Measurements from ENCODE around the gene SYT2.
A peak's percentile ranks its signal among the peaks of the same experiment; 100 is the strongest.
"Not testable (repeated sequence)": the region's sequence is repeated elsewhere in the genome, so short reads cannot be mapped to it uniquely, and the experiment has no call there.

The SYT2 gene

DNA sequence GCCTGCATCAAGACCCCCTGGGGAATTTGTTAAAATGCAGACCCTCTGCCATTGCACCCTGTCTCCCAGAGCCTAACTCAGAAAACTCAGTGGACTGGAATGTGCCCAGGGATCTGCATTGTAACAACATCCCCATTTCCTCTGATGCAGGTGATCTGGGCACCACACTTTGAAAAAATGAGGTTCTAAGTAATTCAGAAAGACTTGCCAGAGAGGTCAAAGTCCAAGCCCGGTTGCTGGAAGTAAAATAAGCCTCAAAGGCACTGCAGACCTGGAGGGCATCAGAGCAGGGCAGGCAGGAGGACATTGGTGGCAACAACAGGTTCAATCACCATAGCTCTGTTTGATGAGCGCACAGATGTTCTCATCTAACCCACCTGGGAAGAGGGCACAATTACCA is 90.7 kb downstream of the SYT2 start:
- H4K91ac ChIP-seq (ENCODE audit: low read depth, low read length, poor library complexity): no peak overlapping the region
- no peaks in the 10 kb centered on the region for H3K79me1 ChIP-seq (ENCODE audit: low read depth, low read length)
- no peak overlapping the region for H3K4me3 ChIP-seq (ENCODE audit: low read length in 2 of 2)
- no peak overlapping the region for H2BK15ac ChIP-seq (ENCODE audit: low read length)
- H4K8ac ChIP-seq (ENCODE audit: low read depth, low read length): no peak overlapping the region
- no peak overlapping the region for H3K4ac ChIP-seq (ENCODE audit: low read length)
- H3K9ac ChIP-seq (ENCODE audit: low read depth, low read length, poor library complexity): no peak overlapping the region
- H2BK120ac ChIP-seq (ENCODE audit: low read depth, low read length): no peak overlapping the region
- no peak overlapping the region for H3K23ac ChIP-seq (ENCODE audit: low read depth, low read length, poor library complexity)
- peaks cover 0 to under 1% of the 10 kb centered on the region in 2 donors for H3K36me3 ChIP-seq (replicated peaks in 1 of 2; ENCODE audit: control insufficient read depth in 2 of 2, insufficient read depth in 2 of 2, low read length in 2 of 2)
- H3K14ac ChIP-seq (ENCODE audit: low read length): no peak overlapping the region
- no peak for DNase-seq (ENCODE audit: low spot score)
- H3K9me3 ChIP-seq (replicated peaks in 1 of 2; ENCODE audit: control insufficient read depth in 2 of 2, insufficient read depth in 1 of 2, low read depth in 1 of 2, low read length in 2 of 2): peaks cover 0 to under 1% of the 10 kb centered on the region in 2 donors
- no peak overlapping the region for H2AK5ac ChIP-seq (ENCODE audit: low read depth, low read length)
- no peak overlapping the region for H2BK12ac ChIP-seq (ENCODE audit: low read length)
- H2BK5ac ChIP-seq (ENCODE audit: low read length): no peak overlapping the region
- H2AFZ ChIP-seq (ENCODE audit: low read length): no peak overlapping the region
- H3K27me3 ChIP-seq (ENCODE audit: control insufficient read depth in 3 of 3, insufficient read depth in 3 of 3, low read depth in 1 of 3, low read length in 3 of 3): peaks cover 0 to 2% (median 0%) of the 10 kb centered on the region in 3 experiments
- no peak overlapping the region for H3K27ac ChIP-seq (replicated peaks; ENCODE audit: low read length)
- H3K4me1 ChIP-seq (ENCODE audit: control insufficient read depth in 2 of 2, insufficient read depth in 1 of 2, low read depth in 1 of 2, low read length in 2 of 2): peaks cover 9 to 13% of the 10 kb centered on the region in 2 donors
- WGBS, 2 donors (ENCODE audit: extremely low coverage in 2 of 2, insufficient read length in 2 of 2, insufficient replicate concordance in 1 of 2): no CpG with 5 or more reads among the region's 2 CpGs
- H3K18ac ChIP-seq (ENCODE audit: low read length): no peak overlapping the region
- no peak overlapping the region for H3K4me2 ChIP-seq (ENCODE audit: insufficient read depth, low read length, poor library complexity, severe bottlenecking)

DNA sequence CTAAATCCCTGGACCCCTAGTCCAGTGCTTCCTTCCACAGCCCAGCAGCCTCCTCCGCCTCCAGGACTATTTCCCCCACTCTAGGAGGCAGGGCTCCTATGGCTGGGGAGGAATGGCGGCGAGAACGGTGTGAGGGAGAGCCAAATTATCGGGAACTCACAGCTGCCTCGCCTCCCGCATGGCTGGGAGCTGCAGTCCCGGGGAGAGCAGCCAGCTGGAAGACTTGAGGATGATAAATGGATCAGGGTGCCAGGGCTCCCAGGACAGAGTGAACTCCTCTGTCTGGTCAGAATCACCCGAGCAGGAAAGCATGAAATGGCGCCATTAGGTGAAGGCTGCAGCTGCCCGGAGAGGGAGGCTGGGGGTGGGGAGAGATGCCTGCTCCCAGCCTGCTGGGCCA is 91.2 kb downstream of the SYT2 start:
- H3K9ac ChIP-seq (ENCODE audit: low read depth, low read length, poor library complexity); H3K18ac ChIP-seq (ENCODE audit: low read length); H3K4me2 ChIP-seq (ENCODE audit: insufficient read depth, low read length, poor library complexity, severe bottlenecking); H3K4ac ChIP-seq (ENCODE audit: low read length); H3K9me3 ChIP-seq (replicated peaks in 1 of 2; ENCODE audit: control insufficient read depth in 2 of 2, insufficient read depth in 1 of 2, low read depth in 1 of 2, low read length in 2 of 2); H2BK15ac ChIP-seq (ENCODE audit: low read length); H3K79me1 ChIP-seq (ENCODE audit: low read depth, low read length); H3K27me3 ChIP-seq (ENCODE audit: control insufficient read depth in 3 of 3, insufficient read depth in 3 of 3, low read depth in 1 of 3, low read length in 3 of 3); H2AFZ ChIP-seq (ENCODE audit: low read length); H2BK5ac ChIP-seq (ENCODE audit: low read length); H3K14ac ChIP-seq (ENCODE audit: low read length); DNase-seq (ENCODE audit: low spot score); H2AK5ac ChIP-seq (ENCODE audit: low read depth, low read length); H3K23ac ChIP-seq (ENCODE audit: low read depth, low read length, poor library complexity); H4K91ac ChIP-seq (ENCODE audit: low read depth, low read length, poor library complexity); H2BK12ac ChIP-seq (ENCODE audit: low read length); H4K8ac ChIP-seq (ENCODE audit: low read depth, low read length); H3K36me3 ChIP-seq (replicated peaks in 1 of 2; ENCODE audit: control insufficient read depth in 2 of 2, insufficient read depth in 2 of 2, low read length in 2 of 2); H3K4me3 ChIP-seq (ENCODE audit: low read length in 2 of 2); H3K27ac ChIP-seq (replicated peaks; ENCODE audit: low read length); H2BK120ac ChIP-seq (ENCODE audit: low read depth, low read length): not testable (repeated sequence)
- WGBS, 2 donors (ENCODE audit: extremely low coverage in 2 of 2, insufficient read length in 2 of 2, insufficient replicate concordance in 1 of 2): no CpG with 5 or more reads among the region's 11 CpGs
- H3K4me1 ChIP-seq (ENCODE audit: control insufficient read depth in 2 of 2, insufficient read depth in 1 of 2, low read depth in 1 of 2, low read length in 2 of 2): peaks cover 9 to 13% of the 10 kb centered on the region in 2 donors

DNA sequence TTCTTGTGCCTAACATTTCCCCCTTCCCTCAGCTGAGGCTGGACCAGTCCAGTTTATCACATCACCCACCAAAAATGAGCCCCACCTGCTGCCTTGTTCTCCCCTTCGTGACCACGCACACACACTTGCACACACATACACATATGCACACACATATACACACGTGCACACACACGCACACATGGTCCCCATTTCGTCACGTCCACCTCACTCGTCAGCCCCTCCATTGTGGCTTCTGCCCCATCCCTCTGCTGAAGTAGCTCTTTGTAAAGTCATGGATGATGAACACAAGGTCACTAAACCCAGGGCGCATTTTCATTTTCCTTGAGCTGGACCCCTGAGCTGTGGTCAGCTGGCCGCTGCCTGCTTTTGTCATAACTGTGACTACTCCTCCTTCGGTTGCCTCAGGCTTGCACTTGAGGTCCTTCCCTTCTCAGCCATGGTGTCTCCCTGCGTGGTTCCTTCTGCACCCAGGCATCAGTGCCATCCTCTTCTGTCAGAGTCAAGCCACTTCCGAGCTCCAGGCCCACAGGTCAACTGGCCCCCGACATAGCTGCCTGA is 93.8 kb downstream of the SYT2 start:
- Histone ChIP-seq H2BK120ac (ENCODE audit: low read depth, low read length) (no peak overlapping the region), H3K18ac (ENCODE audit: low read length) (no peak overlapping the region), H2AK5ac (ENCODE audit: low read depth, low read length) (no peak overlapping the region), H3K27ac (replicated peaks; ENCODE audit: low read length) (no peak overlapping the region), H3K36me3 (replicated peaks in 1 of 2; ENCODE audit: control insufficient read depth in 2 of 2, insufficient read depth in 2 of 2, low read length in 2 of 2) (no peaks in the 10 kb centered on the region), H3K14ac (ENCODE audit: low read length) (no peak overlapping the region), H3K9ac (ENCODE audit: low read depth, low read length, poor library complexity) (peak overlapping the region; percentile 30), H3K4me3 (ENCODE audit: low read length in 2 of 2) (peak overlapping the region in 1 of 2 donors; percentile 56), H2BK12ac (ENCODE audit: low read length) (no peak overlapping the region), H4K91ac (ENCODE audit: low read depth, low read length, poor library complexity) (no peak overlapping the region), H3K23ac (ENCODE audit: low read depth, low read length, poor library complexity) (no peak overlapping the region), H2AFZ (ENCODE audit: low read length) (peak overlapping the region; percentile 55), H2BK5ac (ENCODE audit: low read length) (no peak overlapping the region), H2BK15ac (ENCODE audit: low read length) (no peak overlapping the region), H3K9me3 (replicated peaks in 1 of 2; ENCODE audit: control insufficient read depth in 2 of 2, insufficient read depth in 1 of 2, low read depth in 1 of 2, low read length in 2 of 2) (no peaks in the 10 kb centered on the region), H4K8ac (ENCODE audit: low read depth, low read length) (no peak overlapping the region), H3K79me1 (ENCODE audit: low read depth, low read length) (no peaks in the 10 kb centered on the region), H3K4ac (ENCODE audit: low read length) (no peak overlapping the region), H3K4me2 (ENCODE audit: insufficient read depth, low read length, poor library complexity, severe bottlenecking) (no peak overlapping the region), H3K4me1 (ENCODE audit: control insufficient read depth in 2 of 2, insufficient read depth in 1 of 2, low read depth in 1 of 2, low read length in 2 of 2) (peaks cover 2 to 7% of the 10 kb centered on the region in 2 donors), H3K27me3 (ENCODE audit: control insufficient read depth in 3 of 3, insufficient read depth in 3 of 3, low read depth in 1 of 3, low read length in 3 of 3) (no peaks in the 10 kb centered on the region)
- no peak for DNase-seq (ENCODE audit: low spot score)
- WGBS, 2 donors (ENCODE audit: extremely low coverage in 2 of 2, insufficient read length in 2 of 2, insufficient replicate concordance in 1 of 2): no CpG with 5 or more reads among the region's 13 CpGs

DNA sequence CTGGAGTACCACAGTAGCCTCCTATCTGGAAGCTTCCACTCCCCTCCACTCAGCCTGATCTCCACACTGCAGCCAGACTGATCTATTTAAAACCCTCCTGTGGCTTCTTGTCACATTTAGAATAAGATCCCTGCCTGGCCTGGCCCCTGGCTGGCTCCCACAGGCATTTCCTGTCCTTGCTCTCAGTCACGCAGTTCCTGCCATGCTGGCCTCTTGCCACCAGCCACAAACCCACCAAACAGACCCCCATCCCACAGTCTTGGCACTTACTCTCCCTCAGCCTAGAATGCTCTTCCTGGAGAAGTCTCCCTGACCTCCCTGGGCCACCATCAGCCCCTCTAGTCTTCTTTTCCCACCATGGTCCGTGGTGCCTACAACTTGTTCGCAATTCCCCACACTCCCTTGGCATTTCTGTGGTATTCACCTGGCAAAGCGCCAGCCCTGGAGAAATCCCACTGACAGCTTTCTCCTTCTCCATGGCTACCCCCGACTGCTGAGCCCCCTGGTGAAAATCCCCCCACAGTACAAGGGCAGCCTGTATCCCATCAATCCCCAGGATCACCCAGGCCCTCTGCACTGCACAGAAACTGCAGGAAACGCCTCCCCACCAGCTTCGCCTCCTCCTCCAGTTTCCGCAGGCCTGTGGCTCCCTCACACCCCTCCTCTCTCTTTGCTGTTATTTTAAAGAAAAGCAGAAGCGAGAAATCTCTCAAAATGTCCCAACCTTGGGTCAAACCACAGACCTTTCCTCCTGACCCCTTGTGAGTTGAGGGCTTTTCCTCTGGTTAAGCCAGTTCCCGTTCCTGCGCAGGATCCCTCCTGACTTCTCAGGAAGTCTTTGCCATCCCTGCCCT is 94.5 kb downstream of the SYT2 start:
- Histone ChIP-seq H2BK12ac (ENCODE audit: low read length) (no peak overlapping the region), H3K9me3 (replicated peaks in 1 of 2; ENCODE audit: control insufficient read depth in 2 of 2, insufficient read depth in 1 of 2, low read depth in 1 of 2, low read length in 2 of 2) (no peaks in the 10 kb centered on the region), H3K14ac (ENCODE audit: low read length) (no peak overlapping the region), H3K18ac (ENCODE audit: low read length) (no peak overlapping the region), H2BK120ac (ENCODE audit: low read depth, low read length) (no peak overlapping the region), H2AFZ (ENCODE audit: low read length) (peak overlapping the region; percentile 55), H3K23ac (ENCODE audit: low read depth, low read length, poor library complexity) (no peak overlapping the region), H3K9ac (ENCODE audit: low read depth, low read length, poor library complexity) (no peak overlapping the region), H2BK15ac (ENCODE audit: low read length) (no peak overlapping the region), H3K79me1 (ENCODE audit: low read depth, low read length) (no peaks in the 10 kb centered on the region), H3K36me3 (replicated peaks in 1 of 2; ENCODE audit: control insufficient read depth in 2 of 2, insufficient read depth in 2 of 2, low read length in 2 of 2) (no peaks in the 10 kb centered on the region), H3K27ac (replicated peaks; ENCODE audit: low read length) (no peak overlapping the region), H4K91ac (ENCODE audit: low read depth, low read length, poor library complexity) (no peak overlapping the region), H4K8ac (ENCODE audit: low read depth, low read length) (no peak overlapping the region), H2AK5ac (ENCODE audit: low read depth, low read length) (no peak overlapping the region), H3K4me3 (ENCODE audit: low read length in 2 of 2) (no peak overlapping the region), H2BK5ac (ENCODE audit: low read length) (no peak overlapping the region), H3K4ac (ENCODE audit: low read length) (no peak overlapping the region), H3K27me3 (ENCODE audit: control insufficient read depth in 3 of 3, insufficient read depth in 3 of 3, low read depth in 1 of 3, low read length in 3 of 3) (no peaks in the 10 kb centered on the region), H3K4me2 (ENCODE audit: insufficient read depth, low read length, poor library complexity, severe bottlenecking) (no peak overlapping the region), H3K4me1 (ENCODE audit: control insufficient read depth in 2 of 2, insufficient read depth in 1 of 2, low read depth in 1 of 2, low read length in 2 of 2) (peaks cover 2 to 7% of the 10 kb centered on the region in 2 donors)
- no CpG with 5 or more reads among the region's 11 CpGs for WGBS, 2 donors (ENCODE audit: extremely low coverage in 2 of 2, insufficient read length in 2 of 2, insufficient replicate concordance in 1 of 2)
- no peak for DNase-seq (ENCODE audit: low spot score)
